ENCODE results near the gene CDK17.

CDK17 gene

GRCh38 chr12:96257550-96258103 is 142.6 kb downstream of the CDK17 start:
- no peak for DNase-seq

- DNase-seq, result no peak
These were observed 143.4 kb downstream of the CDK17 start for GRCh38 chr12:96256672-96257361.

GRCh38 chr12:96255077-96255476 is 145.2 kb downstream of the CDK17 start:
- DNase-seq, result no peak

GRCh38 chr12:96250119-96250685 is 150.0 kb downstream of the CDK17 start:
- no peak for DNase-seq

GRCh38 chr12:96249196-96250118 is 150.8 kb downstream of the CDK17 start:
- no peak for DNase-seq

- DNase-seq, result no peak
These were observed 151.9 kb downstream of the CDK17 start for GRCh38 chr12:96248136-96248931.

GRCh38 chr12:96247563-96247962 is 152.7 kb downstream of the CDK17 start:
- DNase-seq, result no peak

GRCh38 chr12:96246926-96247505 is 153.2 kb downstream of the CDK17 start:
- no peak for DNase-seq

GRCh38 chr12:96244826-96245225 is 155.4 kb downstream of the CDK17 start:
- DNase-seq, result no peak

GRCh38 chr12:96242597-96242996 is 157.6 kb downstream of the CDK17 start:
- no peak for DNase-seq

GRCh38 chr12:96241846-96242256 is 158.4 kb downstream of the CDK17 start:
- DNase-seq, result no peak

- DNase-seq, result no peak
These were observed 158.8 kb downstream of the CDK17 start for GRCh38 chr12:96241431-96241830.

- DNase-seq, result no peak
These were observed 159.6 kb downstream of the CDK17 start for GRCh38 chr12:96240656-96241055.

- no peak for DNase-seq
These were observed 160.3 kb downstream of the CDK17 start for GRCh38 chr12:96239711-96240635.

GRCh38 chr12:96238336-96239047 is 161.7 kb downstream of the CDK17 start:
- DNase-seq, result no peak

- DNase-seq, result no peak
These were observed 162.7 kb downstream of the CDK17 start for GRCh38 chr12:96237465-96238077.

GRCh38 chr12:96237035-96237434 is 163.2 kb downstream of the CDK17 start:
- DNase-seq, result no peak

- no peak for DNase-seq
These were observed 163.9 kb downstream of the CDK17 start for GRCh38 chr12:96236221-96236822.

- DNase-seq, result no peak
These were observed 164.8 kb downstream of the CDK17 start for GRCh38 chr12:96235484-96235826.

Measured in NCI-H187 treated with DMSO at 0.1 percent for 48 hours (cell line).